Epithelial cell of proximal tubule (primary cell): ENCODE results near the gene TAS1R2. TPM values are rescaled to one million over a fixed set of nuclear protein-coding genes. Genes with fewer than 3 reads are reported as not detected.

Source experiments
- DNase-seq: peaks from one replicate; pipeline ENCODE4 v3.0.0-alpha.2; 2011; ENCODE audit warnings: low read depth
- H3K4me3 ChIP-seq: 2 replicates; pipeline ENCODE4 v1.5.1; 2011; ENCODE audit warnings: low read depth, mild to moderate bottlenecking, low read length
- total RNA-seq: library from RNA; depleted of rRNA; stranded (reverse); fragments of >200 nt; gene quantifications from 2 replicates; pipeline ENCODE4 v1.2.3, GENCODE V29; 2015
- TF ChIP-seq, protein P1 (sequence below): conservative IDR thresholded peaks from 2 replicates; pipeline ENCODE4 v1.5.1; 2012; ENCODE audit warnings: low read depth, mild to moderate bottlenecking, low read length

Gene TAS1R2
- not detected in 2 replicates for total RNA-seq

DNA sequence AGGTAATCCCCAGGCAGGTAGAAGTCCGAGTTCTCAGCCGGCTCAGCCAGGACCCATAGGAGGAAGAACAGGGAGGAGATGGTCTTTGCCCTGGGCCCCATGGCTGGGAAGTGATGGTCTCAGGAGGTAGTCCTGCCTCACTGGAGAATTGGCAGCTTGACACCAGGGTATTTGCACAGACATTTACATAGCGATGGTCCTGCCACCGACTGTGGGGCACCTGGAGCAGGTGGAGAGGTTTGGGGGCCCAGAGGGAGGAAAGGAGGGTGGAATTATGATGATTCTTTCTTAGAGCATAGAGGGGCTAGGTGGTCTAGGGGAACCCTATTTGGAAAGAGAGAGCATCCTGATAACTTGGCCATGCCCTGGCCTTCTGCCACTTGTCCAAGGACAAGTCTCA, at the start of gene TAS1R2:
Gene TAS1R2 (minus strand): TSS at position 101 of the 400 bp plus-strand sequence. CDS start 0 bp downstream, at position 101.
- TF ChIP-seq, protein P1, sequence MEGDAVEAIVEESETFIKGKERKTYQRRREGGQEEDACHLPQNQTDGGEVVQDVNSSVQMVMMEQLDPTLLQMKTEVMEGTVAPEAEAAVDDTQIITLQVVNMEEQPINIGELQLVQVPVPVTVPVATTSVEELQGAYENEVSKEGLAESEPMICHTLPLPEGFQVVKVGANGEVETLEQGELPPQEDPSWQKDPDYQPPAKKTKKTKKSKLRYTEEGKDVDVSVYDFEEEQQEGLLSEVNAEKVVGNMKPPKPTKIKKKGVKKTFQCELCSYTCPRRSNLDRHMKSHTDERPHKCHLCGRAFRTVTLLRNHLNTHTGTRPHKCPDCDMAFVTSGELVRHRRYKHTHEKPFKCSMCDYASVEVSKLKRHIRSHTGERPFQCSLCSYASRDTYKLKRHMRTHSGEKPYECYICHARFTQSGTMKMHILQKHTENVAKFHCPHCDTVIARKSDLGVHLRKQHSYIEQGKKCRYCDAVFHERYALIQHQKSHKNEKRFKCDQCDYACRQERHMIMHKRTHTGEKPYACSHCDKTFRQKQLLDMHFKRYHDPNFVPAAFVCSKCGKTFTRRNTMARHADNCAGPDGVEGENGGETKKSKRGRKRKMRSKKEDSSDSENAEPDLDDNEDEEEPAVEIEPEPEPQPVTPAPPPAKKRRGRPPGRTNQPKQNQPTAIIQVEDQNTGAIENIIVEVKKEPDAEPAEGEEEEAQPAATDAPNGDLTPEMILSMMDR, result no peak
- DNase-seq, result no peak
- no peak within 1 kb of the TSS for H3K4me3 ChIP-seq

DNA sequence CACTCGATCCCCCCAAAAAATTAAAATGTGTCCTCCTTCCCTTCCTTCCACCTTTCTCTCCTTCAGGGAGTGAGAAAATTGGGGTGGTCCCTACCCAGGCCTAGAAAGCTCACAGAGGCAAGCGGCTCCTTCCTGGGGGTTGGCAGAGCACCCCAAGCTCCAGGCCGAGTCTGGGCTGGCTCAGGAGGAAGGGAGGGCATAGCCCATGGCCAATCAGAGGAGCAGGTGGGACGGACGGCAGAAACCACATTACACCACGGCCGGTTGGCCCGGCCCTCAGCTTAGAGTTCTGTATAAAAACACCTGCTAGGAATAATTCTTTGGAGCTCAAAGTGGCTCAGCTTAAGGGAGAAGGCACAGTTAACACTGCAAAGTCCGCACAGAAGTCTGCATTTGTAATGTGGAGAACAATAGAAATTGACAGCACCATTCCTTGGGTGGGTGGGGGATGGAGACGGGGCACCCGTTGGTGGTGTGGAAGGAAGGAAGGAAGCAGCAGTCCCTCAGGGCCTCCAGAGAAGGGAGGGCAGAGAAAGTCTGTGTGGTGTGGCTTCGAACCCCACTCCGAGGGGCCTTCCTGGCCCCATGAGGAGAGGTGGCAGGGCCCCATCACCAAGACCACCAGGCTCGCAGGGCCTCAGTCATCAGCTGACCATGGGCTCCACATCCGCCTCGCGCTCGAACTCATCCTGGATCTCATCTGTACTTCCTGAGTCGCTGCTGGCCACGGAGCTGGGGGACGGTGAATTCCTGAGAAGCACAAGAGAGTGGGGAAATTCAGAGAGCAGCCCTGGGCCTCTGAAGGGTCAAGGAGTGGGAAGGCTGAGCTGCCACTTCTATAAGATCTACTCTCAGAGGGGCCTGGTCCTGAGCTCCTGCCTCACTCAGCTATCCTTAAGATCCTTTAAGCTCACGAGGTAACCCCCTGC, 48.7 kb upstream of the TAS1R2 start:
- DNase-seq, result no peak
- no peak overlapping the region for H3K4me3 ChIP-seq
- TF ChIP-seq, protein P1, result no peak

DNA sequence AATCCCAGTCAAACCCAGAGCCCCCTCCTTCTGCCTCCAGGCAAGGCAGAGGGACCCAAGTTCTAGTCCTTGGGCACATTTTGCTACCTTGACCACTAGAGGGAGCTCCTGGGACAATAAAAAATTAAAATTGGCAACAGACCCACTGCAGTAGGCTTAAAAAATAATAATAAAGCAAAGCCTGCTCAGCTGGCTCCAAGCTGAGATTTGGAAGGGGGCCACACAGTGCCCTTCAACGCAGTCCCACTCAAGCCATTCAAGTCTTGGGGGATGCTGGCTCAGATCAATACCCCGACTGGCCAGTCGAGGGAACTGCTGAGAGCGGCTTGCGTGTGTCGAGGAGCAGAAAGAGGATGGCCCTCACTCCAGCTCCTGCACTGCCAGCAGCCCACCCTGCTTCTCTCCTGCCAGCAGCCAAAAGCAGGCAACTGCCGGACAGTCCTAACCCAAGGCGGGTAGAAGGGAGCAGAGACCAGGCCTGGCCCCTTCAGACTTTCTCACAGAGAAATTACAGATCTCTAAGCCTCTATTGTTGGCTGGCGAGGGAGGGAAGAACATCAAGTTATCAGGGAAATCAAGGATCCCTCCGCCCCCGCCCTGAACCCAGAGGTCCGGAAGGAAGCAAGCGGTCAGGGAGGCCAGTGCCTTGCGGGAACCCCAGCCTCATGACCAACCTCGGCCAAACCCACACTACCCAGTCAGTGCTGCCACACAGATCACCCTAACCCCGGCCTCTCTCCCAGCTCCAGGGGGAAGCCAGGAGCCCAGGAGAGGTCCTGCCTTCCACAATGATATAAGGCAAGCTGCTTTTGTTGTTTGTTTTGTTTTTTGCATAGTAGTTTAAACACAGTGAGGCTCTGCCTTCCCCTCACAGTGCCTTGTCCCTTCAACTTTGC, 47.8 kb upstream of the TAS1R2 start:
- no peak overlapping the region for H3K4me3 ChIP-seq
- TF ChIP-seq, protein P1, result peak; percentile 83
- DNase-seq, result no peak

DNA sequence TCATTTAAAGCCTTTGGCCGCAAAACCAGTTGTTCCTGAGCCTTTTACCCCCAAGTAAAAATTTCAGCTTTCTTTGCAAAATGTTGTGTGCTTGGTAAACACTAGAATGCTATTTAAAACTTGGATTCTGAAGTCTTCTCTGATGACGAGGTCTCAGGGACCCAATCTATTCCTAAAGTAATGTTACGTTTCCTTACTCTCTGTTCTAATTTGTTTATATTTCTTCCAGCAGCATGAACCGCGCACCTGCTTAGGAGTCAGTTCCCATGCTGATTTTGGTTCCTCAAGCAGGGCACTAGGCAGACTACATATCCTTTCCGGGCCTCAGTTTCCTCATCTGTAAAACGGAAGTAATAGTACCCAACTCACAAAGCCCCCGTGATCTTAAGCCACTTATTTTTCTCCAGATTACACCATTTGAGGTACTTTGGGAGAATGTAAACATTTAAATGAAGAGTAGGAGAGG, 43.9 kb upstream of the TAS1R2 start:
- TF ChIP-seq, protein P1, result no peak
- peak overlapping the region; percentile 82 for H3K4me3 ChIP-seq
- DNase-seq, result no peak

DNA sequence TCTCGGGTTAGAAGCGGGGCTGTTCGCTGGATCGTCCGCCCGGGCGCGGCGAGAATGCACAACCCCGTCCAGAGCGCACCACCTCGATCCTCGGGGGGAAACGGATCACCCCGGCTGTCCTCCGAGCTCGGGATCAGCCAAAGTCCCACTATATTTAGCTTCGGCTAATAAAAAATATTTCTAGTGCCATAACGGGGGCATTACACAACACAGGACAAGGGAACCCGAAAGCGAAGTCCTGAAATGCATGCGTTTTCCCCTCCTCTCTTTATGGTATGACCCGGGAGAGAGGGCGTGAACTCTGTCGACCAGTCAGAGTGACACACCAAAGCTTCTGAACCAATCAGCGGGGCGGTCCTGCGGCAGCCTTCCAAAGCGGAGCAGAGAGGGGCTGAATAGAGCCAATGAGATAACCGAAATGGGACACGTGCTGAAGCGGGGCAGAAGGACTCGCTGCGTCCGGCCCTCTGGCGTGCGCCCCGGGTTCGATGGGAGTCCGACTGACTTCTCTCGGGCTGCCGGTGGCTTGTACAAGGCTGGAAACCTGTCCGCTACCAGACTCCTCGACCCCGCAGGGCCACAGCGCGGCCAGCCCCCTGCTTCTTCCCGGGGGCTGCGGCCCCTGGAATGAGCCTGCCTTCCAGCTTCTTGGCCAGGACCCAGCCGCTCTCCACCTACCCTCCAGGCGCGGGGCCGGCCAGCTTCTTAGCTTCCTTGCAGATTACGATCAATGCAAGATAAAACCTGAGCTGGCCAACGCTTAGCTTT, 43.2 kb upstream of the TAS1R2 start, which contains the start of gene ALDH4A1:
Gene ALDH4A1 (minus strand): TSS at position 33 of the 768 bp plus-strand sequence. CDS start 32 bp downstream, at position 1.
- TF ChIP-seq, protein P1, result no peak
- H3K4me3 ChIP-seq, result peak within 1 kb of the TSS; percentile 82
- peak; percentile 87 for DNase-seq

DNA sequence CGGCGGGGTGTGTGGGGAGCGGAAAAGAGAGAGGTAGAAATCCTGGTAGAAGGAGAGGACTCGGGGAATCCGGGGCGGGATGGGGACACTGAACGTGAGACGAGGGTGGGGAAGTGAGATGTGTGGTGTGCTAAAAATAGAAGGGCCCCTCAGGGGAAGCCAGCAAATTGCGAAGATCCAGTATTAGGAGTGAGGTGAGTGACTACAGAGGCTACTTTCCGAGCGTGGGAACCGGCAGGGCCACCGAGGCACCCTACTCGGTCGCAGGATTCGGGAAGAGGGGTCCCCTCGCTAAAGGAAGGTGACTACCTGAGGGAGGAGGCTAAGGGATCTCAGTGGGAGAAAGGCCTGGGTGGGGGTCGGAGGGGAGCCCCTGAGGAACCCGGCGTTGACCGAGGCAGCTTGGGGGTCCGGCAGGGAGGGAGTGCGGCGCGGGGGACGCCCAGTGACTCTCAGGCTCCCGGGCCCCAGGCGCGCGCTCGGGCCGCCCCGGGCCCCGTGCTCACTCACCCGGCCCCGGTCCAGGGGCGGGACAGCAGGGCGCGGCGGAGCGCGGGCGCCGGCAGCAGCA, 42.6 kb upstream of the TAS1R2 start:
- DNase-seq, result no peak
- TF ChIP-seq, protein P1, result no peak
- peak overlapping the region; percentile 82 for H3K4me3 ChIP-seq
